ENCODE measurements around the gene CYREN. TPM values are rescaled to one million over a fixed set of nuclear protein-coding genes. Genes with fewer than 3 reads are reported as not detected.
A peak's percentile ranks its signal among the peaks of the same experiment; 100 is the strongest.

Gene CYREN
- total RNA-seq, 1 donor from 2014 or later = 39.8 TPM

GRCh38 chr7:135164357-135165061, 6.0 kb downstream of the CYREN start:
- DNase-seq (ENCODE audit: low spot score) = no peak
- intact Hi-C loops (cut with DNase I) = no loop called here
- peak; percentile 20 for ATAC-seq

DNA sequence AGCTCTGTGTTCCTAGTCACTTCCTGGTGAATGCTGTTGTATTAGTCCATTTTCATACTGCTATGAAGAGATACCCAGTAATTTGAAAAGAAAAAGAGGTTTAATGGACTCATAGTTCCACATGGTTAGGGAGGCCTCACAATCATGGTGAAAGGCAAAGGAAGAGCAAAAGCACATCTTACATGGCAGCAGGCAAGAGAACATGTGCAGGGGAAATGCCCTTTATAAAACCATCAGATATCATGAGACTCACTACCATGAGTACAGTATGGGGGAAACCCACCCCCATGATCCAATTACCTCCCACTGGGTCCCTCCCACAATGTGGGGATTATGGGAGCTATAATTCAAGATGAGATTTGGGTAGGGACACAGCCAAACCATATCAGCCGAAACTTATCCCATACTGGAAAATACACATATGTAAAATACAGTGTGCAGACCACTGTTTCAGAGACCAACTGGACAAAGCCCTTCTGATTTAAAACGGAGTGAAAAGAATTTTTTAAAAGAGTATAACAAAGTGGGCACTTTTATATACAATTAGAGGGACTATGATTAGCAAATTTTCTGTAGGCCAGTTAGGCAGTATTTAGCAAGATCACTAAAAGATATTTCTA, 8.0 kb downstream of the CYREN start:
- intact Hi-C loops (cut with DNase I) = no loop called here
- DNase-seq (ENCODE audit: low spot score) (no peak), ATAC-seq (no peak)

DNA sequence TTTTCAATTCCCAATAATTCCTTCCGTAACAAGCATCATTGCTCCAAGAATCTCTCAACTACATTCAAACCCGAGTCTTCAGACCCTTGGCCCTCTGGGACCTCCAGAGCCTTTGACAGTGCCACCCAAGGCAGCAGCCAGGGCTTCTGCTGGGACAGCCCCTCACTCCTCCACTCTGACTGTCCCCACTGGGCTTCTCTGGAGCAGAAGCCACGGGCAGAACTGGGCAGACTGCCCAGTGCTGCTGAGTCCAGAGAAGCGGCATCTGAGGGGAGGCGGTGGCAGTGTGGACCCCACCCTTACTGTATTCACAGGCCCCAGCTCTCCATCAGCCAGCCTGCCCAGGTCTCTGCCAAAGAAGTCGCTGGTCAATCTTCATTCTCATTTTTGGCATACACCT, 8.8 kb downstream of the CYREN start:
- intact Hi-C loops (cut with DNase I) = no loop called here
- ATAC-seq (no peak), DNase-seq (ENCODE audit: low spot score) (no peak)

- ATAC-seq (peak; percentile 45), DNase-seq (ENCODE audit: low spot score) (no peak)
- intact Hi-C loops (cut with DNase I) = no loop called here
These were observed 9.5 kb downstream of the CYREN start for GRCh38 chr7:135160858-135161653.

GRCh38 chr7:135160098-135160857, 10.2 kb downstream of the CYREN start:
- ATAC-seq (peak; percentile 52), DNase-seq (ENCODE audit: low spot score) (no peak)
- intact Hi-C loops (cut with DNase I) = no loop called here

GRCh38 chr7:135159359-135160085, 11.0 kb downstream of the CYREN start:
- intact Hi-C loops (cut with DNase I) = no loop called here
- no peak for ATAC-seq

GRCh38 chr7:135158874-135159273, 11.6 kb downstream of the CYREN start:
- ATAC-seq (peak; percentile 22), DNase-seq (ENCODE audit: low spot score) (no peak)
- intact Hi-C loops (cut with DNase I) = no loop called here

More at GRCh38 chr7:135159359-135160085, 11.0 kb downstream of the CYREN start:
- DNase-seq (ENCODE audit: low spot score) = no peak

- intact Hi-C loops (cut with DNase I) = no loop called here
- ATAC-seq = no peak
- DNase-seq (ENCODE audit: low spot score) = no peak
These were observed 12.3 kb downstream of the CYREN start for GRCh38 chr7:135158141-135158655.

DNA sequence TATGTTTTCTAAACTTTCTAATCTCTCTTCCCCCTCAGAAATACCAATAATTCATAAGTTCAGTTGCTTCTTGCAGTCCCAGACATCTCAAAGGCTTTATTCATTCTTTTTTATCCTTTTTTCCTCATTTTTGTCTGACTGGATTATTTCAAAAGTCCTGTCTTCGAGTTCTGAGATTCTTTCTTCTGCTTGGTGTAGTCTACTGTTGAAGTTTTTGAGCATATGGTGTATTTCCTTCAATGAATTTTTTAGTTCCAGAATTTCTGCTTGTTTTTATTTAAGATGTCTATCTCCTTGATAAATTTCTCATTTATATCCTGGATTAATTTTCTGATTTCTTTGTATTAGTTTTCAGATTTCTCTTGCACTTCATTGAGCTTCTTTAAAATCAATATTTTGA, 14.2 kb downstream of the CYREN start:
- no peak for DNase-seq (ENCODE audit: low spot score)
- no peak for ATAC-seq
- intact Hi-C loops (cut with DNase I) = no loop called here

GRCh38 chr7:135154734-135155133, 15.8 kb downstream of the CYREN start:
- DNase-seq (ENCODE audit: low spot score) = no peak
- intact Hi-C loops (cut with DNase I) = no loop called here
- ATAC-seq = no peak

DNA sequence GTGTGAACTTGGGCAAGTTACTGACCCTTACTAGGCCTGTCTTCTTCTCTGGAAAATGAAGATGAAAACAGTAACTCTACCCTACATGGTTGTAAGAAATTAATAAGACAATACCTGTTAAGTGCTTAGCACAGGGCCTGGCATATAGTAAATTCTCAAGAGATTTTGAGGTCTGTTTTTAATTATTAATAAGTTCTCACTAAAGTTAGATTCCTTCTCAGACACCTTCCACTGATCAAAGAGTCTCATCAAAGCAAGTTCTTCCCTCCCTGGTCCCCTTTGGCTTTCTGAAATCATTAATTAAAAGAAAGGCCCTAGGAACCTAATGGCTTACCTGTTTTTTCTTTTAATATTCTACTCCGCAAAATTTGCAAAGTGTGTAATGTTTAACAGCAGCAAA, 18.1 kb downstream of the CYREN start:
- no peak for DNase-seq (ENCODE audit: low spot score)
- no peak for ATAC-seq
- intact Hi-C loops (cut with DNase I) = no loop called here

DNA sequence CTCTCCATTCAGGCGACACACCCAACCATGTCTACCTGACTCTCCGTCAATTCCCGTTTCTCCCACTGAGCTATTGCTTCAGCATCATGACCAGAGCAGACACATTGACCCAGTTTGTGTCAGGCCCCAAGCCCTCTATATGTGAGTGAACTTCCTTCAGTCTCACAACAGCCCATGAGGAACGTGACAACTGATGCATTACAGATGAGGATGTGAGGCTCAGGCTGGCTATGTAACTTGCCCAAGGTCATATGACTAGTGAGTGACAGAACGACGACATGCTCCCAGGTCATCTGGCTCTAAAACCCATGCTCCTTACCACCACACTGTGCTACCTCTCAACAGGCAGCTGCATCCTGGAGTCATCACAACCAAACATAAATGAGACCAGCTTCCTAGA, 19.0 kb downstream of the CYREN start:
- ATAC-seq (peak; percentile 31), DNase-seq (ENCODE audit: low spot score) (no peak)
- intact Hi-C loops (cut with DNase I) = no loop called here

DNA sequence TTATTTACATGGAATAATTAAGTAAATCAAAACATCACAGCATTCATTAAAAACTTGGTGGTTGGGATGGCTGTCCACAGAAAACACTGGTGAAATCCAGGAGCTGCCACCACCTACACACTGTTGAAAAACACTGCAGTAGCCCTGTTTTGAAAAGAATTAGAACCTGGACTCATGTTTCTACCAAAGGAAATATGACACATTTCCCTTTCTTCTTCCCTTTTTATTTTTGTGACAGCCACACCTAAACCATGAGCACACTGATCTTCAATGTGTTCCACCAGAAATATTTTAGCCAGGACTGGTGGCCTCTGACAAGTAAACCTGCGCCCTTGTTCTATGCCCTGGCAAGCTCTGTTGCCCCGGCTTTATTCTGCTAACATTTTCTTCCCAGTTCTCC, 19.4 kb downstream of the CYREN start:
- no peak for ATAC-seq
- no peak for DNase-seq (ENCODE audit: low spot score)
- intact Hi-C loops (cut with DNase I) = no loop called here

DNA sequence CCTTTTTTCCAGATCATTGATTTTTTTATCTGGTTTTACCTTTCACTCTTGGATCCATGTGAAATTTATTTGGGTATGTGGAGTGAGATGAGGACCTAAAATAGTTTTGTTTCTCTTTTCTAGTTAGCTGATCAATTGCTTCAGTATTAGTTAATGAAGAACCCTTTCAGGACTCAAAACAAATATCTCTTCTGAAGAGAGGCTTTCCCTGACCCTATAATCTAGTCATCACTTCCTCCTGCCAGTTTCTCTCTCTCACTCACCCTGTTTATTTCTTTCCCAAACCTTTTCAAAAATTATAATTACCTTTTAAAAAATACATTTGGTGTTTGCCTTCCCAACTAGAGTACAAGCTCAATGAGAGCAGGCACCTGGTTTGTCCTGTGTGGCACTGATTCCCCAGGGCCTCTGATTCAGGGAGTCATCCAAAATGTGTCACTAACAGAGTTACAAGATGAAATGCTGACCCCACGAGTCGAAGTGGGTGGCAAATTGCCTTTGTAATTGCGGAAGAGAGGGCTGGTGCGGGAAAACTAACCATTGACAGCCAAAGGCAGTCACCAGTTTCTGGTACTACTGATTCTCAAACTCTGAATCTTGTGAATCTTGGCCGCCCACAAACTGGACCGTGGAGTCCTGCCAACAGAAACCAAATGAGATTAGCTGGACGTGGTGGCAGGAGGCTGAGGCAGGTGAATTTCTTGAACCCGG, 20.3 kb downstream of the CYREN start:
- ATAC-seq (no peak), DNase-seq (ENCODE audit: low spot score) (no peak)
- intact Hi-C loops (cut with DNase I) = no loop called here

- intact Hi-C loops (cut with DNase I) = no loop called here
- DNase-seq (ENCODE audit: low spot score) = no peak
These were observed 22.4 kb downstream of the CYREN start, which contains the start of gene TMEM140 for GRCh38 chr7:135147899-135148721. TMEM140 (plus strand) TSS chr7:135148072; CDS start chr7:135164442, 16,370 bp downstream.

GRCh38 chr7:135147341-135147898, 23.1 kb downstream of the CYREN start:
- no peak for DNase-seq (ENCODE audit: low spot score)
- ATAC-seq = peak; percentile 69
- intact Hi-C loops (cut with DNase I) = no loop called here

More at GRCh38 chr7:135147899-135148721, 22.4 kb downstream of the CYREN start, which contains the start of gene TMEM140:
- peak; percentile 94 for ATAC-seq
